ENCODE data around the gene ANXA2R. TPM values are rescaled to one million over a fixed set of nuclear protein-coding genes. Genes with fewer than 3 reads are reported as not detected.

The ANXA2R gene
- total and polyA plus RNA-seq, 9 donors, result 1.1 to 2.7 (median 1.6) TPM

GRCh38 chr5:43024217-43024616 lies 15.9 kb downstream of the ANXA2R start:
- H3K36me3 ChIP-seq, result no peaks in the 10 kb centered on the region
- intact Hi-C loops (cut with DNase I), result no loop called here
- no peaks in the 10 kb centered on the region for H3K9me3 ChIP-seq
- H3K27ac ChIP-seq, result no peak overlapping the region
- H3K27me3 ChIP-seq, result no peaks in the 10 kb centered on the region
- no peaks in the 10 kb centered on the region for H3K4me1 ChIP-seq (ENCODE audit: insufficient read depth)
- TF ChIP-seq POLR2A (IDR thresholded peaks at IDR 0.05), result no peak
- TF ChIP-seq EP300 (IDR thresholded peaks at IDR 0.05), result no peak
- TF ChIP-seq CTCF (IDR thresholded peaks at IDR 0.05), result no peak
- DNase-seq, result no peak
- no peak overlapping the region for H3K4me3 ChIP-seq
- 68 to 75% (median 72%) methylated on average over 6 of the region's 6 CpGs for WGBS, 3 donors

- no peak for DNase-seq
- intact Hi-C loops (cut with DNase I), result no loop called here
- Histone ChIP-seq H3K27ac (no peak overlapping the region), H3K27me3 (no peaks in the 10 kb centered on the region), H3K36me3 (no peaks in the 10 kb centered on the region), H3K4me3 (no peak overlapping the region), H3K9me3 (no peaks in the 10 kb centered on the region), H3K4me1 (ENCODE audit: insufficient read depth) (peaks cover 4% of the 10 kb centered on the region)
- 92 to 96% (median 95%) methylated on average over 2 of the region's 2 CpGs for WGBS, 3 donors
- TF ChIP-seq POLR2A (IDR thresholded peaks at IDR 0.05), result no peak
- TF ChIP-seq EP300 (IDR thresholded peaks at IDR 0.05), result no peak
- no peak for TF ChIP-seq CTCF (IDR thresholded peaks at IDR 0.05)
These were observed 19.0 kb downstream of the ANXA2R start for GRCh38 chr5:43021151-43021550.

DNA sequence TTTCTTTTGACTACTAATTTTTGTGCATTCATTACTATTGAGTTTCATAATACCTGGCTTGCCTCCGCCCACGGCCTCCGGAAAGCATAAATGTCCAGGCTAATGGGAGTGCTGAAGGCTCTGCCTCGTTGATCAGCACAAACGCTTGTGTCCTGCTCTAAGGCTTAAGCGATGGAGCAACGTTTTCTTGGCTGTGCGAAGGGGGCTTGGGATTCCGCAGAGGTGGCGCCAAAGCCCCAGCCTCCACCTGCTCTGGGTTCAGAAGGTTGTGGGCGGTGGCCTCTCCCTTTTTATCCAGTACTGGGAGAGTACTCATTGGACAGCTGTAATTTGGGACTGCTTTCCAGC lies 19.7 kb downstream of the ANXA2R start:
- Histone ChIP-seq H3K27ac (no peak overlapping the region), H3K36me3 (no peaks in the 10 kb centered on the region), H3K4me3 (peak overlapping the region; percentile 26), H3K9me3 (no peaks in the 10 kb centered on the region), H3K4me1 (ENCODE audit: insufficient read depth) (peaks cover 4% of the 10 kb centered on the region), H3K27me3 (no peaks in the 10 kb centered on the region)
- DNase-seq, result no peak
- TF ChIP-seq CTCF (IDR thresholded peaks at IDR 0.05) (no peak), POLR2A (IDR thresholded peaks at IDR 0.05) (no peak), EP300 (IDR thresholded peaks at IDR 0.05) (no peak)
- WGBS, 3 donors, result 27 to 36% (median 27%) methylated on average over 11 of the region's 11 CpGs
- intact Hi-C loops (cut with DNase I), result no loop called here

DNA sequence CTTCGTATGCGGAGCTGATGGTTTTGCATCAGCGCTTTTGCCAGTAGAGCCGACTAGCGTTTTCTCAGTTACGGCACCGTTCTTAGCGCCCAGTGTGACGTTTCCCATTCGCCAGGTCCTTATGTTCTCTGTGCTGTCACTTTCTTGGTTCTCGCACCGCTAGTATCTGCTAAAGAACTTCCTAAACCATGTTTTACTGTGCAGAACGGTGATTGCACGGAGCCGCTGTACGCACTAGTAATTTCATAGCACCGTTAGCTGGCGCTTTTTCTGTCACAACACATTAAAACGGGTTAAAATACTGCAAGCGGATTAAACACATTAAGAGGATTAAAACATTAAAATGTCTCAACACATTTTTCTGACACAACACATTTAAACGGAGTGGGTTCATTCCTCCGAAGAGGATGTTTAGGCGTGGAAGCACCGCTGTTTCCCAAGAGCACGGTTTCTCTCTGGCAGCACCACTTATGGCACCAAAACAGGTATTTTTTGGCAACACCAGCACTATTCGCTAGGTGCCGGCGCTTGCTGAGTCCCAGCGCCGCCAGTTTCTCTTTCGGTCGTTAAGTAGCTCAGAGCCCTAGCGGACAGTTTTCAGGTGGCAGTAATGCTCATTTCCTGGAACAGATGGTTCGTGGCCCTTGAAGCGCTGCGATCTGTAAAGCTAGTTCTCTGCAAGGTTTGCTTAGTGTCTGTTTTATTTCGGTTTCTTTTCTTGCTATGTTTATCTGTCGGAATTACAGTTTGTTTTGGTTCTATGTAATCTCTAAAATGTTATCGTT lies 20.3 kb downstream of the ANXA2R start:
- DNase-seq, result peak in 3 of 5 donors; percentile 32 to 46 (median 44)
- H3K4me1 ChIP-seq (ENCODE audit: insufficient read depth), result peaks cover 4% of the 10 kb centered on the region
- H3K9me3 ChIP-seq, result no peaks in the 10 kb centered on the region
- H3K27me3 ChIP-seq, result no peaks in the 10 kb centered on the region
- 23 to 24% (median 24%) methylated on average over 39 of the region's 39 CpGs for WGBS, 3 donors
- no peak for TF ChIP-seq EP300 (IDR thresholded peaks at IDR 0.05)
- peak in 1 of 3 donors; percentile 39 for TF ChIP-seq CTCF (IDR thresholded peaks at IDR 0.05)
- no peak for TF ChIP-seq POLR2A (IDR thresholded peaks at IDR 0.05)
- no peak overlapping the region for H3K27ac ChIP-seq
- H3K4me3 ChIP-seq, result peak overlapping the region; percentile 26
- no peaks in the 10 kb centered on the region for H3K36me3 ChIP-seq
- intact Hi-C loops (cut with DNase I), result no loop called here

Measured in ovary (tissue), 9 donors.